HG03342 (cell line): ENCODE data around the gene ZBTB33.

Source experiments
- ATAC-seq: cut with Tn5 transposase; IDR thresholded peaks from one replicate; pipeline ENCODE4 v1.9.1; 2021; ENCODE audit warnings: mild to moderate bottlenecking, moderate library complexity; ENCODE audit not compliant: unreplicated experiment

ZBTB33 gene

GRCh38 chrX:120262859-120263708 is 12.5 kb downstream of the ZBTB33 start:
- no peak for ATAC-seq

GRCh38 chrX:120264341-120264740 is 13.7 kb downstream of the ZBTB33 start:
- ATAC-seq = no peak

GRCh38 chrX:120269373-120270035 is 18.9 kb downstream of the ZBTB33 start:
- peak; percentile 52 for ATAC-seq

- no peak for ATAC-seq
These were observed 20.0 kb downstream of the ZBTB33 start for GRCh38 chrX:120270567-120270966.

GRCh38 chrX:120271218-120271617 is 20.6 kb downstream of the ZBTB33 start:
- ATAC-seq = no peak

GRCh38 chrX:120274145-120274544 is 23.5 kb downstream of the ZBTB33 start:
- no peak for ATAC-seq

- no peak for ATAC-seq
These were observed 24.3 kb downstream of the ZBTB33 start for GRCh38 chrX:120274958-120275357.

- no peak for ATAC-seq
These were observed 30.5 kb downstream of the ZBTB33 start for GRCh38 chrX:120281021-120281624.

GRCh38 chrX:120281761-120282160 is 31.1 kb downstream of the ZBTB33 start:
- no peak for ATAC-seq

GRCh38 chrX:120282697-120283096 is 32.1 kb downstream of the ZBTB33 start:
- ATAC-seq = no peak

GRCh38 chrX:120286733-120287512 is 36.3 kb downstream of the ZBTB33 start:
- ATAC-seq = peak; percentile 48

GRCh38 chrX:120287513-120288112 is 37.0 kb downstream of the ZBTB33 start:
- ATAC-seq = peak; percentile 68

GRCh38 chrX:120290107-120290506 is 39.5 kb downstream of the ZBTB33 start:
- no peak for ATAC-seq

GRCh38 chrX:120291211-120291610 is 40.6 kb downstream of the ZBTB33 start:
- ATAC-seq = no peak

- no peak for ATAC-seq
These were observed 42.4 kb downstream of the ZBTB33 start for GRCh38 chrX:120293015-120293414.

- no peak for ATAC-seq
These were observed 44.0 kb downstream of the ZBTB33 start for GRCh38 chrX:120294651-120295050.

- no peak for ATAC-seq
These were observed 47.3 kb downstream of the ZBTB33 start for GRCh38 chrX:120297923-120298322.

- ATAC-seq = no peak
These were observed 49.3 kb downstream of the ZBTB33 start for GRCh38 chrX:120299928-120300327.

GRCh38 chrX:120301497-120301896 is 50.9 kb downstream of the ZBTB33 start:
- ATAC-seq = no peak

GRCh38 chrX:120301960-120302359 is 51.3 kb downstream of the ZBTB33 start:
- ATAC-seq = peak; percentile 18

- ATAC-seq = peak; percentile 95
These were observed 51.8 kb downstream of the ZBTB33 start for GRCh38 chrX:120302434-120302833.
